Testis (tissue), 3 donors: ENCODE measurements around the gene KCNQ1. TPM values are rescaled to one million over a fixed set of nuclear protein-coding genes. Genes with fewer than 3 reads are reported as not detected.
A peak's percentile ranks its signal among the peaks of the same experiment; 100 is the strongest.

ENCODE experiments used
- DNase-seq: peaks from one replicate; pipeline ENCODE4 v3.0.0-alpha.2; 2019
- H3K27ac ChIP-seq, 2 donors: fragments of 200-600 bp; sonication (generic); one replicate each; pipeline ENCODE4 v1.5.1; 2019
- H3K27me3 ChIP-seq: fragments of 200-600 bp; sonication (generic); one replicate; pipeline ENCODE4 v1.5.1; 2019
- H3K36me3 ChIP-seq: fragments of 200-600 bp; sonication (generic); one replicate; pipeline ENCODE4 v1.5.1; 2017; ENCODE audit warnings: low read depth; ENCODE audit errors: missing control alignments
- H3K4me1 ChIP-seq: fragments of 200-600 bp; sonication (generic); one replicate; pipeline ENCODE4 v1.5.1; 2019
- H3K4me3 ChIP-seq, 2 donors: fragments of 200-600 bp; sonication (generic); one replicate each; pipeline ENCODE4 v1.5.1; 2017 to 2019
- H3K9me3 ChIP-seq: fragments of 200-600 bp; sonication (generic); one replicate; pipeline ENCODE4 v1.5.1; 2017
- POLR2A ChIP-seq: fragments of 450-650 bp; IDR thresholded peaks from one replicate; pipeline ENCODE4 v1.6.1; 2017; ENCODE audit warnings: antibody characterized with exemption, mild to moderate bottlenecking, moderate library complexity
- WGBS, 2 donors: methylation state at CpG; one replicate each; pipeline ENCODE4 v1.1.5; 2018; 5-methylcytosine and 5-hydroxymethylcytosine counted together
- intact Hi-C: fragments of 100-400 bp; cut with DNase I; formaldehyde crosslinking; loops from one replicate; pipeline ENCODE4 v1.15.1; 2023; ENCODE audit warnings: low total_unique reads
- polyA plus RNA-seq: library from polyadenylated mRNA; stranded (reverse); fragments of 350-450 nt; fragmentation: Illumina TruSeq; extraction: RNeasy Lipid Tissue Mini Kit (QIAGEN cat#74804); gene quantifications from one replicate; pipeline ENCODE4 v1.2.3, GENCODE V29; 2014; ENCODE audit warnings: low read depth, low replicate concordance; ENCODE audit not compliant: insufficient read depth
- total RNA-seq, 2 donors: library from RNA; depleted of rRNA; stranded (reverse); fragments of >200 nt; gene quantifications; one replicate each; pipeline ENCODE4 v1.2.3, GENCODE V29; 2016
- TF ChIP-seq, protein P1 (sequence below), 3 experiments: fragments of 450-650 bp in 2 of 3; fragments of 200-600 bp in 1 of 3; sonication (generic) in 1 of 3; IDR thresholded peaks; one replicate each; pipeline ENCODE4 v1.5.1; 2016 to 2019; ENCODE audit warnings: antibody characterized with exemption in 3 of 3, mild to moderate bottlenecking in 2 of 3, moderate library complexity in 1 of 3

Gene KCNQ1
- total and polyA plus RNA-seq, 3 donors from 2014 or later = 6.0 to 24.2 (median 12.8) TPM

DNA sequence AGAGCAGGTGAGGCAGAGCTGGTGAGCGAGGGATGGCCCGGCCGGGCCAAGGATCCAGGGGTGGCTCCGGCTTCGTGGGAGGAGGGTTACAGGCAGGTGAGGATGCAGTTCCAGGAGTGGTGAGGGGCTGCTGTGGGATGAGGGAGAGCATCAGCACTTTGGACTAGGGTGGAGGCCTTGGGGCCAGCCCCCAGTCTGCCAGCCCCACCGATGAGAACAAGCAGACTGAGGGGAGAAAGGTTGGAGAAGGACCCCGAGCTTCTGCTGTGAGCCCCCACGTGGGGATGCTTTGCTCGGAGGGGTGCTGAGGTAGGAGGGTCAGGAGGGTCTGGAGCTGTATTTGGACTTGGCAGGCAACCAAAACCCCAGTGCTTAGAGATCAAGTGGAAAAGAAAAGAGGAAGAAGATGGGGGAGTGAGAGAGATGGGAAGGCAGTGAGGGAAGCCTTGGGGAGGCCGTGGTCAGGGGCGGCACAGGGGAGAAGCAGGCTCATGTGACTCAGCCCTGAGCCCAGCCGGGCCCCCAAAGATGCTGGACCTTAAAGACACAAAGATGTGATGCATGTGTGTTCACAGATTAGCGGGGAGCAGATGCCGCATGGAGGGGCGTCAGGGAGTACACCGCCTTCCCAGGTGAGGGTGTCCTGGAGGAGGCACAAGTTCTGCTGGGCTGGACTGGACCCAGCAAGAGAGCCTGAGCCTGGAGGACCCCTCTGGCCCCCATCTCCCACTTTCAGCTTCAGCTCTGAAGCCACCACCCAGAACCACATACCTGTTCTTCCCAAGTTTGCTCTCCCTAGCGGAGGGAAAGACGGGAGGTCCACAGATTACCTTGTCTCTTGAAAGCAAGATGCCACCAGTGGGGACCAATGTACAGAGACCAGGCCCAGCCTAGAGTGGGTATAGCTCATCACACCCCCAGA, 349.5 kb downstream of the KCNQ1 start:
- peaks cover 6% of the 10 kb centered on the region for H3K4me1 ChIP-seq
- no peaks in the 10 kb centered on the region for H3K27me3 ChIP-seq
- no peak overlapping the region for H3K4me3 ChIP-seq
- no peaks in the 10 kb centered on the region for H3K9me3 ChIP-seq
- 80 to 84% methylated on average over 18 of the region's 18 CpGs for WGBS, 2 donors
- H3K36me3 ChIP-seq = no peaks in the 10 kb centered on the region
- no peak for TF ChIP-seq POLR2A
- TF ChIP-seq, protein P1, sequence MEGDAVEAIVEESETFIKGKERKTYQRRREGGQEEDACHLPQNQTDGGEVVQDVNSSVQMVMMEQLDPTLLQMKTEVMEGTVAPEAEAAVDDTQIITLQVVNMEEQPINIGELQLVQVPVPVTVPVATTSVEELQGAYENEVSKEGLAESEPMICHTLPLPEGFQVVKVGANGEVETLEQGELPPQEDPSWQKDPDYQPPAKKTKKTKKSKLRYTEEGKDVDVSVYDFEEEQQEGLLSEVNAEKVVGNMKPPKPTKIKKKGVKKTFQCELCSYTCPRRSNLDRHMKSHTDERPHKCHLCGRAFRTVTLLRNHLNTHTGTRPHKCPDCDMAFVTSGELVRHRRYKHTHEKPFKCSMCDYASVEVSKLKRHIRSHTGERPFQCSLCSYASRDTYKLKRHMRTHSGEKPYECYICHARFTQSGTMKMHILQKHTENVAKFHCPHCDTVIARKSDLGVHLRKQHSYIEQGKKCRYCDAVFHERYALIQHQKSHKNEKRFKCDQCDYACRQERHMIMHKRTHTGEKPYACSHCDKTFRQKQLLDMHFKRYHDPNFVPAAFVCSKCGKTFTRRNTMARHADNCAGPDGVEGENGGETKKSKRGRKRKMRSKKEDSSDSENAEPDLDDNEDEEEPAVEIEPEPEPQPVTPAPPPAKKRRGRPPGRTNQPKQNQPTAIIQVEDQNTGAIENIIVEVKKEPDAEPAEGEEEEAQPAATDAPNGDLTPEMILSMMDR (IDR thresholded peaks at IDR 0.05) = no peak
- intact Hi-C loops = no loop called here
- H3K27ac ChIP-seq = no peak overlapping the region
- DNase-seq = no peak

DNA sequence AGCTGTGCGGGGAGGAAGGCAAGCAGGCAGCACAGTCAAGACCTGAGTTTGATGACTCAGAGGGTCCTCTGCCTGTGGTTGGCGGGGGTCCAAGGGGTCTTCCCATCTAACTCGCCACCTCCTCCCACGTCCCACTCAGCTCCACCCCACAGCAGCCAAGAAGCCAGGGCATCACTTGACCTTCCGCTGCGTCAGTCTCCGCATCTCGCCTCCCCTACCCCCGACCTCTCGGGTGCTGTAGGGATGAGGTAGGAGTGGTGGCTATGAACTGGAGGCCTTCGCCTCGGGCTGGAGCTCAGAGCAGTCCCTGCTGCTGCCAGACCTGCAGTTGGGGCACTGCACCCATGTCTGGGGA, 350.1 kb downstream of the KCNQ1 start:
- Histone ChIP-seq H3K36me3 (no peaks in the 10 kb centered on the region), H3K4me1 (peaks cover 6% of the 10 kb centered on the region), H3K9me3 (no peaks in the 10 kb centered on the region), H3K4me3 (no peak overlapping the region), H3K27ac (no peak overlapping the region), H3K27me3 (no peaks in the 10 kb centered on the region)
- WGBS, 2 donors = 90 to 93% methylated on average over 12 of the region's 12 CpGs
- DNase-seq = no peak
- TF ChIP-seq, protein P1 (IDR thresholded peaks at IDR 0.05) = no peak
- TF ChIP-seq POLR2A = no peak
- intact Hi-C loops = no loop called here

DNA sequence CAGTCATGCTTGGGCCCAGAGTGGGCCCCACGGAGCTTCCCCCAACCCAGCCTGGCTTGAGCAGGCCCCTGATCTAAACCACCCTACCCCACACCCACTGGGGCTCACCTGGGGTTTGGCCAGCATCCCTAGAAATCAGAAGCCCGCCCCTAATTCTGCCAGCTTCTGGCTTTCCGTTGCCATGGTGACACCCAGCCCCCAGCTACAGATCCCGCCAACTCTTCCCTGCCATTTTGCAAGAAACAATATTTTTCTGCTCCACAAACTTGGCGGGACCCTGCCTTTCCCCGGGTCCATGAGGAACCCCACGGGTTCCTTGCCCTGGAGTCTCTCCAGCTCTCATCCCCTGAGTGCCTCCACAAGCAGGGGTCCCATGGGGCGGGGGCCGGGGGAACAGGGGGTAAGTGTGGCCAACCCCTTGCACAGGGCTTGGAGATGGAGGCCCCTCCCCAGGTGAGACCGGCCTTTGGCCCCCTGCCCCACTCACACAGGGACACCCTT, 350.7 kb downstream of the KCNQ1 start:
- Histone ChIP-seq H3K36me3 (no peaks in the 10 kb centered on the region), H3K9me3 (no peaks in the 10 kb centered on the region), H3K27ac (no peak overlapping the region), H3K4me3 (no peak overlapping the region), H3K27me3 (no peaks in the 10 kb centered on the region), H3K4me1 (peaks cover 6% of the 10 kb centered on the region)
- DNase-seq = peak; percentile 12
- WGBS, 2 donors = 91 to 92% methylated on average over 10 of the region's 10 CpGs
- no peak for TF ChIP-seq POLR2A
- TF ChIP-seq, protein P1 (IDR thresholded peaks at IDR 0.05) = no peak
- intact Hi-C loops = no loop called here

DNA sequence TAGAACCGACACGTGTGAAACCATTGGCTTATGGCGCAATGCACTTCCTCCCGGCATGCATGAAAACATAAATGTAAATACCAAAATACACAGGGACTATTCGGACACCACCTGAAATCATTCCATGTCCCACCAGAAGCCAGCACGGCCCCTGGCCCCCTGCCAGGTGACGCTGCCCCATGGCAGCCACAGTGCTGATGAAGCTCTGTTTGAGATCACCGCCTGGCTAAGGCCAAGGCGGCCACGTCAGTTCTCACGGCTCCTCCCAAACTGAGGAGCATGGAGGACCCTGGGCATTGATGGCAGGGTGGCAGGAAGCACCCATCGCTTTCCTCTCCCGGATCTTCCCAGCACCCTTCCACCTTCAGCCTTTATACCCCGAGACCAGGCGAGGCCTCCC, 351.3 kb downstream of the KCNQ1 start:
- intact Hi-C loops = no loop called here
- TF ChIP-seq POLR2A = no peak
- TF ChIP-seq, protein P1 (IDR thresholded peaks at IDR 0.05) = no peak
- no peaks in the 10 kb centered on the region for H3K36me3 ChIP-seq

More for the DNA sequence above, 351.3 kb downstream of the KCNQ1 start:
- no peaks in the 10 kb centered on the region for H3K27me3 ChIP-seq
- no peak overlapping the region for H3K27ac ChIP-seq
- H3K4me3 ChIP-seq = no peak overlapping the region
- 88 to 95% methylated on average over 15 of the region's 15 CpGs for WGBS, 2 donors
- no peaks in the 10 kb centered on the region for H3K9me3 ChIP-seq
- no peak for DNase-seq
- H3K4me1 ChIP-seq = peaks cover 4% of the 10 kb centered on the region
